Body of pancreas (tissue), 4 donors: ENCODE data around the gene AIM2. TPM values are rescaled to one million over a fixed set of nuclear protein-coding genes. Genes with fewer than 3 reads are reported as not detected.
"Not testable (repeated sequence)": the region's sequence is repeated elsewhere in the genome, so short reads cannot be mapped to it uniquely, and the experiment has no call there.

Source experiments
- ATAC-seq: fragments of 150-250 bp; one replicate; pipeline ENCODE4 v1.9.1; 2016
- DNase-seq, 4 donors: peaks; one replicate each; pipeline ENCODE4 v3.0.0-alpha.2; 2019
- H3K27ac ChIP-seq, 4 donors: fragments of 200-600 bp; sonication (generic); 1 replicate in 3 of 4; 2 replicates in 1 of 4; pipeline versions ENCODE4 v1.5.1 to v1.6.1; 2016 to 2019; ENCODE audit warnings: mild to moderate bottlenecking in 1 of 4, mixed read lengths in 1 of 4, moderate library complexity in 1 of 4
- H3K27me3 ChIP-seq, 2 donors: fragments of 200-600 bp; sonication (generic); one replicate each; pipeline ENCODE4 v1.6.0; 2016; ENCODE audit warnings: mild to moderate bottlenecking in 1 of 2
- H3K36me3 ChIP-seq, 2 donors: fragments of 200-600 bp; sonication (generic); replicated peaks in 1 of 2; 2 replicates each; pipeline ENCODE4 v1.5.1; 2016; ENCODE audit warnings: low read depth in 2 of 2; ENCODE audit not compliant: insufficient read depth in 1 of 2
- H3K4me1 ChIP-seq: fragments of 200-600 bp; sonication (generic); one replicate; pipeline ENCODE4 v1.6.0; 2016
- H3K4me3 ChIP-seq, 2 donors: fragments of 200-600 bp; sonication (generic); 1 replicate in 1 of 2; 2 replicates in 1 of 2; pipeline ENCODE4 v1.5.1; 2016 to 2019
- H3K9me3 ChIP-seq, 3 donors: fragments of 200-600 bp; sonication (generic); 1 replicate in 2 of 3; 2 replicates in 1 of 3; pipeline ENCODE4 v1.5.1; 2016
- POLR2A ChIP-seq, 3 donors: fragments of 450-650 bp; IDR thresholded peaks; one replicate each; pipeline ENCODE4 v1.6.1; 2016; ENCODE audit warnings: antibody characterized with exemption in 3 of 3, mild to moderate bottlenecking in 2 of 3
- WGBS, 2 donors: methylation state at CpG; one replicate each; pipeline ENCODE4 v1.1.5; 2017; 5-methylcytosine and 5-hydroxymethylcytosine counted together
- intact Hi-C: fragments of 100-400 bp; cut with DNase I; formaldehyde crosslinking; loops from one replicate; pipeline ENCODE4 v1.15.1; 2023
- total RNA-seq, 2 donors: library from RNA; depleted of rRNA; stranded (reverse); fragments of >200 nt; gene quantifications; one replicate each; pipeline ENCODE4 v1.1.0, GENCODE V29; 2016
- TF ChIP-seq, protein P1 (sequence below), 7 experiments: fragments of 450-650 bp in 4 of 7; fragments of 200-600 bp in 3 of 7; sonication (generic) in 3 of 7; IDR thresholded peaks; one replicate each; pipeline ENCODE4 v1.5.1; 2016 to 2019; ENCODE audit warnings: antibody characterized with exemption in 7 of 7

AIM2 gene
- total RNA-seq, 2 donors from 2014 or later: not detected

DNA sequence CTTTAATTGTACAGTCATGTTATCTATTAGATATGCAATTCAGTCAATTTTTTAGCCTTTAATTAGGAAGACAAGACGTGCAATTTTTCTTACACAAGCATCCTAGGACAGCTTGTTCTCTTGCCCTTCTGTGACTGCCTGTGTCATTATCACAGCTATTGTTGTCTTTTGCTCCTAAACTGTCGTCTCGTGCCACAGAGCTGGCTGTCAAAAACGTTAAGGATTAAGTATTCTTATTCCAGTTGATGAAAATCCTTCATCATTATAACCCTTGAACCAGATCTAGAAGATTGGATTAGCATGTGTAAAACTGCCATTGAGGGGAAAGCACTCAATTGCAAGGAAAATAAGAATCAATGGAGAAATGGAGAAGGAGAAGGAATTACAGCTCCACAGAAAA is 43.8 kb upstream of the AIM2 start:
- no peaks in the 10 kb centered on the region for H3K36me3 ChIP-seq
- intact Hi-C loops: no loop called here
- no peaks in the 10 kb centered on the region for H3K27me3 ChIP-seq
- no peaks in the 10 kb centered on the region for H3K9me3 ChIP-seq
- H3K4me1 ChIP-seq: no peaks in the 10 kb centered on the region
- H3K27ac ChIP-seq: no peak overlapping the region
- ATAC-seq (no peak), DNase-seq (no peak)
- 40 to 48% methylated on average over 4 of the region's 4 CpGs for WGBS, 2 donors
- no peak for TF ChIP-seq POLR2A (IDR thresholded peaks at IDR 0.05)
- TF ChIP-seq, protein P1, sequence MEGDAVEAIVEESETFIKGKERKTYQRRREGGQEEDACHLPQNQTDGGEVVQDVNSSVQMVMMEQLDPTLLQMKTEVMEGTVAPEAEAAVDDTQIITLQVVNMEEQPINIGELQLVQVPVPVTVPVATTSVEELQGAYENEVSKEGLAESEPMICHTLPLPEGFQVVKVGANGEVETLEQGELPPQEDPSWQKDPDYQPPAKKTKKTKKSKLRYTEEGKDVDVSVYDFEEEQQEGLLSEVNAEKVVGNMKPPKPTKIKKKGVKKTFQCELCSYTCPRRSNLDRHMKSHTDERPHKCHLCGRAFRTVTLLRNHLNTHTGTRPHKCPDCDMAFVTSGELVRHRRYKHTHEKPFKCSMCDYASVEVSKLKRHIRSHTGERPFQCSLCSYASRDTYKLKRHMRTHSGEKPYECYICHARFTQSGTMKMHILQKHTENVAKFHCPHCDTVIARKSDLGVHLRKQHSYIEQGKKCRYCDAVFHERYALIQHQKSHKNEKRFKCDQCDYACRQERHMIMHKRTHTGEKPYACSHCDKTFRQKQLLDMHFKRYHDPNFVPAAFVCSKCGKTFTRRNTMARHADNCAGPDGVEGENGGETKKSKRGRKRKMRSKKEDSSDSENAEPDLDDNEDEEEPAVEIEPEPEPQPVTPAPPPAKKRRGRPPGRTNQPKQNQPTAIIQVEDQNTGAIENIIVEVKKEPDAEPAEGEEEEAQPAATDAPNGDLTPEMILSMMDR (IDR thresholded peaks at IDR 0.05): no peak
- H3K4me3 ChIP-seq: no peak overlapping the region

GRCh38 chr1:159113596-159114433 is 37.2 kb upstream of the AIM2 start:
- 9 to 16% methylated on average over 1 of the region's 1 CpG for WGBS, 2 donors
- Histone ChIP-seq H3K9me3 (no peaks in the 10 kb centered on the region), H3K36me3 (no peaks in the 10 kb centered on the region), H3K4me1 (no peaks in the 10 kb centered on the region), H3K4me3 (no peak overlapping the region), H3K27ac (no peak overlapping the region), H3K27me3 (no peaks in the 10 kb centered on the region)
- DNase-seq: no peak
- intact Hi-C loops: no loop called here
- ATAC-seq: no peak
- TF ChIP-seq, protein P1 (IDR thresholded peaks at IDR 0.05): no peak
- TF ChIP-seq POLR2A (IDR thresholded peaks at IDR 0.05): no peak

DNA sequence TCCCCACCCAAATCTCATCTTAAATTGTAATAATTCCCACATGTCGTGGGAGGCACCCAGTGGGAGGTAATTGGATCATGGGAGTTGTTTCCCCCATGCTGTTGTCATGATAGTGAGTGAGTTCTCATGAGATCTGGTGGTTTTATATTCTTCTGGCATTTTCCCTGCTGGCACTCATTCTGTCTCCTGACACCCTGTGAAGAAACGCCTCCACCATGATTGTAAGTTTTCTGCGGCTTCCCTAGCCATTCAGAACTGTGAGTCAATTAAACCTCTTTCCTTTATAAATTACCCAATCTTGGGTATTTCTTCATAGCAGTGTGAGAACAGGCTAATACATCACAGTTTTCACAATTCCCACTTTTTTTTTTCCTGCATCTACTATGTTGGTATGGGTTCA is 26.5 kb upstream of the AIM2 start:
- ATAC-seq, H3K4me3 ChIP-seq, intact Hi-C loops, H3K36me3 ChIP-seq, H3K9me3 ChIP-seq, H3K27ac ChIP-seq, H3K4me1 ChIP-seq, DNase-seq, H3K27me3 ChIP-seq: not testable (repeated sequence)
- 38 to 75% methylated on average over 3 of the region's 3 CpGs for WGBS, 2 donors

GRCh38 chr1:159100589-159100988 is 24.0 kb upstream of the AIM2 start:
- TF ChIP-seq, protein P1 (IDR thresholded peaks at IDR 0.05): no peak
- no peak for TF ChIP-seq POLR2A (IDR thresholded peaks at IDR 0.05)
- no peak overlapping the region for H3K27ac ChIP-seq
- H3K27me3 ChIP-seq: no peaks in the 10 kb centered on the region
- DNase-seq: no peak
- H3K36me3 ChIP-seq: no peaks in the 10 kb centered on the region
- H3K4me3 ChIP-seq: no peak overlapping the region
- intact Hi-C loops: no loop called here
- 46 to 59% methylated on average over 1 of the region's 1 CpG for WGBS, 2 donors
- ATAC-seq: no peak
- H3K4me1 ChIP-seq: no peaks in the 10 kb centered on the region
- H3K9me3 ChIP-seq: no peaks in the 10 kb centered on the region

- intact Hi-C loops: no loop called here
- Histone ChIP-seq H3K27ac (no peak overlapping the region), H3K4me1 (no peaks in the 10 kb centered on the region), H3K27me3 (no peaks in the 10 kb centered on the region), H3K4me3 (no peak overlapping the region), H3K36me3 (no peaks in the 10 kb centered on the region), H3K9me3 (no peaks in the 10 kb centered on the region)
- 38 to 40% methylated on average over 3 of the region's 3 CpGs for WGBS, 2 donors
- no peak for DNase-seq
- ATAC-seq: no peak
- TF ChIP-seq, protein P1 (IDR thresholded peaks at IDR 0.05): no peak
- TF ChIP-seq POLR2A (IDR thresholded peaks at IDR 0.05): no peak
Measured at GRCh38 chr1:159098596-159098995, 22.0 kb upstream of the AIM2 start.
